HepG2 (cell line): Measurements from ENCODE around the gene TCERG1L. TPM values are rescaled to one million over a fixed set of nuclear protein-coding genes. Genes with fewer than 3 reads are reported as not detected.

ENCODE experiments used
- ATAC-seq: fragments of 200-7000 bp; cut with Tn5 transposase; 3 replicates; pipeline ENCODE4 v1.9.1; 2020; ENCODE audit warnings: mild to moderate bottlenecking, moderate library complexity
- BruUV-seq: library from RNA; stranded (reverse); fragments of 400-500 nt; replicated peaks from 2 replicates; lab custom pipeline; 2021; lab: Mats Ljungman, UMichigan
- CTCF ChIA-PET: fragments of 300-600 bp; formaldehyde crosslinking; extraction: SDS; loops from one replicate; lab custom pipeline; 2021; ENCODE audit warnings: low total read pairs, inconsistent platforms, low intra/inter-chr PET ratio; lab: Yijun Ruan, JAX
- POLR2A ChIA-PET: fragments of 350-600 bp; sonication (Branson Sonifier 250); formaldehyde crosslinking; loops from one replicate; lab custom pipeline; 2020; ENCODE audit warnings: antibody characterized with exemption, inconsistent platforms; lab: Yijun Ruan, JAX
- DNase-seq: peaks from one replicate; pipeline ENCODE4 v3.0.0-alpha.2; 2015; ENCODE audit warnings: low spot score
- FAIRE-seq: peaks from 3 replicates; lab custom pipeline; 2011; peaks lifted over from hg19 to GRCh38; lab: Jason Lieb, UNC
- H2AFZ ChIP-seq: one replicate; pipeline ENCODE4 v1.6.1; 2011; ENCODE audit warnings: low read length, inconsistent platforms
- H3K27ac ChIP-seq: fragments of 300-600 bp; 3 replicates; pipeline ENCODE4 v1.8.0; 2011; ENCODE audit warnings: mixed run types, mild to moderate bottlenecking, mixed read lengths, low read length, inconsistent platforms; ENCODE audit not compliant: insufficient read depth; ENCODE audit errors: extremely low read length
- H3K27me3 ChIP-seq, 2 experiments: fragments of 200-600 bp in 1 of 2; 2 replicates in 1 of 2; 3 replicates in 1 of 2; pipeline versions ENCODE4 v1.6.0 to v1.8.0; 2011; ENCODE audit warnings: low read length in 2 of 2, mild to moderate bottlenecking in 2 of 2, moderate library complexity in 2 of 2, inconsistent platforms in 1 of 2; ENCODE audit not compliant: insufficient read depth in 2 of 2, control insufficient read depth in 1 of 2
- H3K36me3 ChIP-seq, 2 experiments: fragments of 200-600 bp in 1 of 2; replicated peaks in 1 of 2; 2 replicates in 1 of 2; 3 replicates in 1 of 2; pipeline versions ENCODE4 v1.5.1 to v1.8.0; 2011; ENCODE audit warnings: low read length in 2 of 2, inconsistent platforms in 1 of 2; ENCODE audit not compliant: insufficient read depth in 2 of 2, control insufficient read depth in 1 of 2
- H3K4me1 ChIP-seq: 2 replicates; pipeline ENCODE4 v1.5.1; 2012; ENCODE audit warnings: low read length, inconsistent platforms; ENCODE audit not compliant: insufficient read depth
- H3K4me2 ChIP-seq: 2 replicates; pipeline ENCODE4 v1.6.0; 2011; ENCODE audit warnings: low read depth, low read length, inconsistent platforms
- H3K4me3 ChIP-seq, 3 experiments: fragments of 200-600 bp in 1 of 3; sonication (generic), shearing (Covaris generic) in 1 of 3; replicated peaks in 1 of 3; 2 replicates each; pipeline ENCODE4 v1.5.1; 2011 to 2016; ENCODE audit warnings: low read length in 3 of 3, inconsistent platforms in 2 of 3, low read depth in 2 of 3, mild to moderate bottlenecking in 2 of 3, control low read depth in 1 of 3, mixed read lengths in 1 of 3; ENCODE audit not compliant: insufficient read depth in 1 of 3
- H3K79me2 ChIP-seq: one replicate; pipeline ENCODE4 v1.6.1; 2011; ENCODE audit warnings: low read length, inconsistent platforms; ENCODE audit not compliant: insufficient read depth
- H3K9ac ChIP-seq: 2 replicates; pipeline ENCODE4 v1.6.0; 2011; ENCODE audit warnings: mild to moderate bottlenecking, low read depth, low read length, inconsistent platforms; ENCODE audit not compliant: insufficient read depth
- H3K9me3 ChIP-seq: 2 replicates; pipeline ENCODE4 v1.5.1; 2012; ENCODE audit warnings: mild to moderate bottlenecking, low read length
- H4K20me1 ChIP-seq: 2 replicates; pipeline ENCODE4 v1.6.0; 2011; ENCODE audit warnings: inconsistent platforms, mild to moderate bottlenecking, low read length, moderate library complexity; ENCODE audit not compliant: insufficient read depth
- ATF7-NPFF ChIP-seq: sonication (generic); formaldehyde crosslinking; IDR thresholded peaks from 2 replicates; pipeline ENCODE4 v1.8.1; 2023; ENCODE audit warnings: mild to moderate bottlenecking, low read depth, missing genetic modification reagents, moderate library complexity
- BRCA1 ChIP-seq: sonication (generic); formaldehyde crosslinking; IDR thresholded peaks from 2 replicates; pipeline ENCODE4 v1.4.0; 2020; ENCODE audit warnings: missing genetic modification reagents
- HNRNPK ChIP-seq: fragments of 200-400 bp; formaldehyde crosslinking; IDR thresholded peaks from 2 replicates; pipeline ENCODE4 v1.6.1; 2018; ENCODE audit warnings: low read length, low read depth, moderate library complexity, mild to moderate bottlenecking; ENCODE audit not compliant: poor library complexity, severe bottlenecking
- HOMEZ ChIP-seq: IDR thresholded peaks from 2 replicates; pipeline ENCODE4 v1.6.1; 2016; ENCODE audit warnings: low read depth
- RCOR2 ChIP-seq: IDR thresholded peaks from 2 replicates; pipeline ENCODE4 v1.6.1; 2016; ENCODE audit warnings: missing biosample characterization, missing genetic modification reagents
- TBL1XR1 ChIP-seq: fragments of 150-350 bp; IDR thresholded peaks from 2 replicates; pipeline ENCODE4 v1.6.1; 2014; ENCODE audit warnings: borderline replicate concordance, low read length; ENCODE audit not compliant: partially characterized antibody
- UBTF ChIP-seq: sonication (generic); formaldehyde crosslinking; IDR thresholded peaks from 2 replicates; pipeline ENCODE4 v1.4.0; 2020; ENCODE audit warnings: mild to moderate bottlenecking, missing genetic modification reagents
- YEATS2 ChIP-seq: sonication (generic); formaldehyde crosslinking; IDR thresholded peaks from 2 replicates; pipeline ENCODE4 v1.4.0; 2020; ENCODE audit warnings: missing genetic modification reagents, borderline replicate concordance
- ZBTB8A ChIP-seq: sonication (generic); formaldehyde crosslinking; IDR thresholded peaks from 2 replicates; pipeline ENCODE4 v1.4.0; 2020; ENCODE audit warnings: mild to moderate bottlenecking, low read depth, missing genetic modification reagents, borderline replicate concordance
- ZHX2 ChIP-seq, 2 experiments: sonication (generic) in 1 of 2; formaldehyde crosslinking in 1 of 2; IDR thresholded peaks; 2 replicates each; pipeline versions ENCODE4 v1.6.1 to v1.9.0; 2014 to 2022; ENCODE audit warnings: antibody characterized with exemption in 1 of 2, borderline replicate concordance in 1 of 2, inconsistent platforms in 1 of 2, low read depth in 1 of 2, missing genetic modification reagents in 1 of 2
- ZNF572 ChIP-seq: sonication (generic); formaldehyde crosslinking; IDR thresholded peaks from 2 replicates; pipeline ENCODE4 v1.5.1; 2020; ENCODE audit warnings: mild to moderate bottlenecking, missing genetic modification reagents
- ZNF607 ChIP-seq: sonication (generic); formaldehyde crosslinking; IDR thresholded peaks from 2 replicates; pipeline ENCODE4 v1.5.1; 2020; ENCODE audit warnings: missing genetic modification reagents, mild to moderate bottlenecking, borderline replicate concordance
- ZSCAN25 ChIP-seq: sonication (generic); formaldehyde crosslinking; IDR thresholded peaks from 2 replicates; pipeline ENCODE4 v1.8.0; 2022; ENCODE audit warnings: mild to moderate bottlenecking, missing genetic modification reagents
- whole genome bisulfite sequencing: methylation state at CpG from one replicate; pipeline ENCODE4 v1.1.6; 2017; ENCODE audit warnings: low lambda C conversion rate; 5-methylcytosine and 5-hydroxymethylcytosine counted together
- in situ Hi-C: cut with HindIII; loops from 2 replicates; pipeline ENCODE4 v1.10.0; 2017; ENCODE audit warnings: low pct_unique_long_range_greater_than_20kb; ENCODE audit not compliant: extremely low pct_ligation_motif_present
- intact Hi-C: fragments of 100-400 bp; cut with micrococcal nuclease; formaldehyde crosslinking; loops from one replicate; pipeline ENCODE4 v1.10.0; 2022; ENCODE audit not compliant: unreplicated experiment
- polyA plus RNA-seq, 8 experiments: library from polyadenylated mRNA; depleted of rRNA in 3 of 8; stranded (reverse) in 7 of 8; unstranded in 1 of 8; fragments of >200 nt; fragmentation: Illumina TruSeq in 4 of 8; extraction: Trizol in 4 of 8; gene quantifications; 2 replicates each; pipeline versions ENCODE4 v1.2.1 to v1.2.3, GENCODE V29; 2011 to 2016; ENCODE audit warnings: low read depth in 4 of 8, missing spikeins in 1 of 8, mixed read lengths in 1 of 8; ENCODE audit not compliant: insufficient read depth in 1 of 8
- total RNA-seq, 5 experiments: library from RNA; depleted of rRNA; stranded (reverse); fragments of >200 nt; fragmentation: Illumina TruSeq; extraction: Trizol; gene quantifications; 2 replicates each; pipeline ENCODE4 v1.2.3, GENCODE V29; 2016; ENCODE audit warnings: low read depth in 1 of 5

The TCERG1L gene
- total and polyA plus RNA-seq, 2 of the 13 experiments (the other 11 are each of a cell fraction or from before 2014, with no cell fraction given) = not detected

GRCh38 chr10:131195116-131195515, 116.4 kb downstream of the TCERG1L start (continued):
- no peak for TF ChIP-seq UBTF (CRISPR knock-in tag)

GRCh38 chr10:131193923-131194322, 117.6 kb downstream of the TCERG1L start:
- 60% methylated on average over 6 of the region's 15 CpGs for WGBS
- BruUV-seq = no TSS peak
- no peaks in the 10 kb centered on the region for H3K36me3 ChIP-seq
- no peak overlapping the region for H3K4me2 ChIP-seq
- no peaks in the 10 kb centered on the region for H3K4me1 ChIP-seq
- in situ Hi-C loops = no loop called here
- CTCF ChIA-PET = no interaction called here
- no peak overlapping the region for H3K27ac ChIP-seq
- no peak for TF ChIP-seq YEATS2 (CRISPR knock-in tag)
- TF ChIP-seq ZNF572 = no peak
- no peak for TF ChIP-seq BRCA1
- no peak for TF ChIP-seq ZSCAN25 (CRISPR knock-in tag)
- TF ChIP-seq ATF7-NPFF = no peak
- no peak for TF ChIP-seq RCOR2 (CRISPR knock-in tag)
- no peak for TF ChIP-seq HOMEZ (CRISPR knock-in tag)
- no peak for TF ChIP-seq ZNF607 (CRISPR knock-in tag)
- TF ChIP-seq TBL1XR1 = no peak
- TF ChIP-seq ZBTB8A = no peak
- no peak for TF ChIP-seq HNRNPK
- TF ChIP-seq ZHX2 (IDR thresholded peaks at IDR 0.05; ENCODE audit: low read depth) = no peak
- TF ChIP-seq ZHX2 (CRISPR knock-in tag; IDR thresholded peaks at IDR 0.05; ENCODE audit: borderline replicate concordance) = no peak
- intact Hi-C loops = no loop called here
- FAIRE-seq = no peak
- no peaks in the 10 kb centered on the region for H3K79me2 ChIP-seq
- no peaks in the 10 kb centered on the region for H3K9me3 ChIP-seq
- H2AFZ ChIP-seq = no peak overlapping the region
- H3K9ac ChIP-seq = no peak overlapping the region
- POLR2A ChIA-PET = no interaction called here
- no peak for ATAC-seq
- no peaks in the 10 kb centered on the region for H4K20me1 ChIP-seq
- no peak overlapping the region for H3K4me3 ChIP-seq
- peaks cover 0 to 19% of the 10 kb centered on the region in 2 experiments; a peak in 2 of 5 replicates for H3K27me3 ChIP-seq
- no peak for DNase-seq
